Brain microvascular endothelial cell (primary cell): Measurements from ENCODE around the gene MOSMO.

ENCODE experiments used
- DNase-seq: peaks from one replicate; pipeline ENCODE4 v3.0.0-alpha.2; 2020
- H3K27ac ChIP-seq: fragments of 250-450 bp; sonication (Bioruptor Pico); 2 replicates; pipeline ENCODE4 v1.5.1; 2020; ENCODE audit warnings: mild to moderate bottlenecking, moderate library complexity
- H3K27me3 ChIP-seq: fragments of 250-450 bp; sonication (Bioruptor Pico); replicated peaks from 2 replicates; pipeline ENCODE4 v1.5.1; 2020; ENCODE audit warnings: mild to moderate bottlenecking
- H3K36me3 ChIP-seq: fragments of 250-450 bp; sonication (Bioruptor Pico); replicated peaks from 2 replicates; pipeline ENCODE4 v1.5.1; 2020; ENCODE audit warnings: mild to moderate bottlenecking
- H3K4me3 ChIP-seq: 2 replicates; pipeline ENCODE4 v1.5.1; 2011; ENCODE audit warnings: low read depth, mild to moderate bottlenecking, control low read depth, low read length, moderate library complexity
- CTCF ChIP-seq: IDR thresholded peaks from 2 replicates; pipeline ENCODE4 v1.5.1; 2011; ENCODE audit warnings: low read depth, mild to moderate bottlenecking, moderate library complexity, low read length, control low read depth, inconsistent platforms; ENCODE audit errors: missing control alignments
- in situ Hi-C: cut with HindIII; loops from 2 replicates; pipeline ENCODE4 v1.10.0; 2017; ENCODE audit warnings: low sequenced_read_pairs, low pct_ligation_motif_present

The MOSMO gene

DNA sequence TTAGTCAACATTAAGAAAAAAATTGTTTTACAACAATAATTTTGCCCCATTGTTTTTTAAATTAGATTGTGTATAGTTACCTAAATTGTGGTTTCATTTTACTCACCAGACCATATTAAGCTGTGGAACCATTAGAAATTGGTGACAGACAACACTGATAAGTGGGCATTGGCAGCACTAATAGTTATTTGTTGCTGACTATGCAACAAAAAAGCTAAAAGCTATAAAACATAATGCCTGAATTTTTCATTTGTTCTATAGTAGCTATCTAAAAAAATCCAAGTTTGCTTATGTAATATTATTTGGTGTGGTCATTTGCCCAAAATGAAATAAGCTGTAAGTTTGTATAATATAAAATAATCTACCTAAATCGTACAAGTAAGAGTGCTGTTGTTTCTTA, 70.7 kb downstream of the MOSMO start:
- DNase-seq = no peak
- TF ChIP-seq CTCF = no peak
- no peaks in the 10 kb centered on the region for H3K36me3 ChIP-seq
- no peak overlapping the region for H3K4me3 ChIP-seq
- H3K27me3 ChIP-seq = no peaks in the 10 kb centered on the region
- in situ Hi-C loops = loop anchor here (25.0 kb wide), 1 partner anchor 91 kb away; no protein-coding TSS in a partner anchor
- H3K27ac ChIP-seq = no peak overlapping the region

DNA sequence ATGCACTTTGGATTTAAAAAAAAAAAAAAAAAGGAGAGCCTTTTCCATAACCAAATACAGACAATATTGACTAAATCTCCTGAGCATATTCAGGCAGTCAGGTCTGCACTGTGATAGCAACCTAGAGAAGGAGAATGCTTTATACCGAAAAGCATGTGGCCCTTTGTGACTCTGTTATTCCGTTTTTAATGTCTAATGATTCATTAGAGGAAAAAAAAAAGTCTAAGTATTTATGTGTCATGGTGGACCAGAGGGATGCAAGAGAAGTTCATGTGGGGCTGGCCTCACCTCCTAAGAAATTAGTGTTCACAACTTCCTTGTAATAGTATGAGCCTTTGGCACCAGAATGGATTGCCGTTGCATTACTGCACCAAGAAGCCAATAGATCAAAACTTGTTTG, 73.1 kb downstream of the MOSMO start:
- Histone ChIP-seq H3K36me3 (no peaks in the 10 kb centered on the region), H3K27ac (no peak overlapping the region), H3K4me3 (no peak overlapping the region), H3K27me3 (no peaks in the 10 kb centered on the region)
- TF ChIP-seq CTCF = no peak
- in situ Hi-C loops = loop anchor here (25.0 kb wide), 1 partner anchor 94 kb away; no protein-coding TSS in a partner anchor
- DNase-seq = no peak

GRCh38 chr16:22086440-22086839, 78.5 kb downstream of the MOSMO start:
- H3K36me3 ChIP-seq = peaks cover 2% of the 10 kb centered on the region
- no peak overlapping the region for H3K27ac ChIP-seq
- H3K27me3 ChIP-seq = no peaks in the 10 kb centered on the region
- TF ChIP-seq CTCF = no peak
- DNase-seq = no peak
- H3K4me3 ChIP-seq = no peak overlapping the region
- in situ Hi-C loops = loop anchor here (25.0 kb wide), 1 partner anchor 99 kb away; no protein-coding TSS in a partner anchor

DNA sequence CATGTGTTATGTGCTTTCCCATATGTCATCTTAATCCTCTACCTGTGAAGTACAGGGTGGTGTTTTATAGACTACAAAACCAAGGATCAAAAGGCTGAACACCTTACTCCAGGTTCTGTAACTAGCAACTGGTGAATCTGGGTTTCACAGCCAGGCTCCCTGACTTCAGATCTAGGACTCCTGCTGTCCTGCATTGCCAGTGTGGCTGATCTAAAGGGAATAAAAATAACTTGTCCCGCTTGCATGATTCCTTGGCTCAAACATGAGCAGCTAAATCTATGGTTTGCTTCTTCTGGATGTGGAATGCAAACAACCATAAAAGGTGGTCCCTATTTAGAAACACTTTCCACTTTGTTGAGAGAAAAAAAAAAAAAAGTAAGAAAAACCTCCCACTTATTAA, 80.7 kb downstream of the MOSMO start:
- no peak for DNase-seq
- Histone ChIP-seq H3K27ac (no peak overlapping the region), H3K4me3 (no peak overlapping the region), H3K36me3 (peaks cover 2% of the 10 kb centered on the region), H3K27me3 (no peaks in the 10 kb centered on the region)
- in situ Hi-C loops = loop anchor here (25.0 kb wide), 1 partner anchor 101 kb away; no protein-coding TSS in a partner anchor
- TF ChIP-seq CTCF = no peak

- DNase-seq = no peak
- Histone ChIP-seq H3K36me3 (peaks cover 2% of the 10 kb centered on the region), H3K27me3 (no peaks in the 10 kb centered on the region), H3K27ac (no peak overlapping the region), H3K4me3 (no peak overlapping the region)
- in situ Hi-C loops = loop anchor here (25.0 kb wide), 1 partner anchor 103 kb away; no protein-coding TSS in a partner anchor
- TF ChIP-seq CTCF = no peak
These were observed 82.0 kb downstream of the MOSMO start for GRCh38 chr16:22089910-22090309.

GRCh38 chr16:22091721-22092120, 83.8 kb downstream of the MOSMO start:
- H3K27ac ChIP-seq = no peak overlapping the region
- in situ Hi-C loops = loop anchor here (25.0 kb wide), 1 partner anchor 104 kb away; no protein-coding TSS in a partner anchor
- no peak for TF ChIP-seq CTCF
- H3K36me3 ChIP-seq = peaks cover 2% of the 10 kb centered on the region
- no peak for DNase-seq
- no peaks in the 10 kb centered on the region for H3K27me3 ChIP-seq
- no peak overlapping the region for H3K4me3 ChIP-seq
